HFFc6 (cell line): ENCODE results near the gene SLC25A29. TPM values are rescaled to one million over a fixed set of nuclear protein-coding genes. Genes with fewer than 3 reads are reported as not detected.
"Not testable (repeated sequence)": the region's sequence is repeated elsewhere in the genome, so short reads cannot be mapped to it uniquely, and the experiment has no call there.

Source experiments
- DNase-seq: peaks from one replicate; pipeline ENCODE4 v3.0.0-alpha.2; 2018
- H3K27ac Mint-ChIP-seq: 2 replicates; pipeline ENCODE4 v1.8.0; 2020; ENCODE audit warnings: mild to moderate bottlenecking, mixed read lengths
- H3K27me3 Mint-ChIP-seq: 2 replicates; pipeline ENCODE4 v1.8.0; 2021; ENCODE audit warnings: mild to moderate bottlenecking, moderate library complexity, mixed read lengths; ENCODE audit not compliant: insufficient read depth
- H3K36me3 Mint-ChIP-seq: 2 replicates; pipeline ENCODE4 v1.8.0; 2021; ENCODE audit warnings: low read depth, mixed read lengths
- H3K4me1 Mint-ChIP-seq: 2 replicates; pipeline ENCODE4 v1.8.0; 2020; ENCODE audit warnings: low read depth, mixed read lengths
- H3K4me3 Mint-ChIP-seq: 2 replicates; pipeline ENCODE4 v1.8.0; 2020; ENCODE audit warnings: mild to moderate bottlenecking, moderate library complexity, mixed read lengths
- H3K9me3 Mint-ChIP-seq: 2 replicates; pipeline ENCODE4 v1.8.0; 2020; ENCODE audit warnings: mild to moderate bottlenecking, mixed read lengths
- CTCF ChIP-seq: fragments of 200-600 bp; sonication (generic); IDR thresholded peaks from 2 replicates; pipeline ENCODE4 v1.5.0; 2021; ENCODE audit warnings: antibody characterized with exemption, mild to moderate bottlenecking
- total RNA-seq, 6 experiments: library from RNA; stranded (reverse); fragmentation: NEBNext Ultra II Directional; extraction: Animal tissue kit (Norgen Biotek cat#: 25700); gene quantifications; 2 replicates in 1 of 6; 3 replicates in 5 of 6; pipeline ENCODE4 v1.2.3, GENCODE V29; 2021

Gene SLC25A29
- total RNA-seq, 6 experiments from 2014 or later = 6.5 to 8.6 (median 7.7) TPM

GRCh38 chr14:100348253-100348729, 42.0 kb upstream of the SLC25A29 start:
- DNase-seq = no peak
- H3K4me3 Mint-ChIP-seq = no peak overlapping the region
- no peaks in the 10 kb centered on the region for H3K9me3 Mint-ChIP-seq
- no peak for TF ChIP-seq CTCF
- peaks cover 22% of the 10 kb centered on the region for H3K36me3 Mint-ChIP-seq
- no peaks in the 10 kb centered on the region; the same call in 1 of the 2 replicates for H3K27me3 Mint-ChIP-seq
- H3K27ac Mint-ChIP-seq = no peak overlapping the region
- no peaks in the 10 kb centered on the region for H3K4me1 Mint-ChIP-seq

- H3K9me3 Mint-ChIP-seq = no peaks in the 10 kb centered on the region
These were observed 40.3 kb upstream of the SLC25A29 start for GRCh38 chr14:100346306-100347091.

GRCh38 chr14:100345711-100346110, 39.5 kb upstream of the SLC25A29 start:
- H3K36me3 Mint-ChIP-seq = peaks cover 11% of the 10 kb centered on the region
- DNase-seq = no peak
- no peaks in the 10 kb centered on the region; the same call in 1 of the 2 replicates for H3K27me3 Mint-ChIP-seq
- no peak overlapping the region for H3K27ac Mint-ChIP-seq
- no peaks in the 10 kb centered on the region for H3K9me3 Mint-ChIP-seq
- H3K4me1 Mint-ChIP-seq = peaks cover 11% of the 10 kb centered on the region
- H3K4me3 Mint-ChIP-seq = no peak overlapping the region
- TF ChIP-seq CTCF = no peak

More at GRCh38 chr14:100346306-100347091, 40.3 kb upstream of the SLC25A29 start:
- Mint-ChIP-seq H3K4me3 (no peak overlapping the region), H3K36me3 (peaks cover 19% of the 10 kb centered on the region), H3K27ac (no peak overlapping the region), H3K27me3 (no peaks in the 10 kb centered on the region; the same call in 1 of the 2 replicates), H3K4me1 (peaks cover 4% of the 10 kb centered on the region)
- no peak for DNase-seq
- TF ChIP-seq CTCF = no peak

GRCh38 chr14:100344657-100345056, 38.4 kb upstream of the SLC25A29 start:
- H3K36me3 Mint-ChIP-seq = peaks cover 18% of the 10 kb centered on the region
- not testable (repeated sequence) for H3K27ac Mint-ChIP-seq, DNase-seq, H3K4me3 Mint-ChIP-seq, H3K27me3 Mint-ChIP-seq, H3K9me3 Mint-ChIP-seq
- H3K4me1 Mint-ChIP-seq = peaks cover 11% of the 10 kb centered on the region

- Mint-ChIP-seq H3K4me1 (peaks cover 11% of the 10 kb centered on the region), H3K36me3 (peaks cover 18% of the 10 kb centered on the region)
- H3K4me3 Mint-ChIP-seq, DNase-seq, H3K9me3 Mint-ChIP-seq, H3K27me3 Mint-ChIP-seq, H3K27ac Mint-ChIP-seq: not testable (repeated sequence)
These were observed 36.6 kb upstream of the SLC25A29 start for GRCh38 chr14:100342826-100343225.

- no peak for TF ChIP-seq CTCF
- DNase-seq = no peak
- peaks cover 11% of the 10 kb centered on the region for H3K4me1 Mint-ChIP-seq
- no peaks in the 10 kb centered on the region; the same call in 1 of the 2 replicates for H3K27me3 Mint-ChIP-seq
- peaks cover 19% of the 10 kb centered on the region for H3K36me3 Mint-ChIP-seq
- H3K4me3 Mint-ChIP-seq = no peak overlapping the region
- peak overlapping the region; percentile 71; the same call in 1 of the 2 replicates for H3K27ac Mint-ChIP-seq
- H3K9me3 Mint-ChIP-seq = no peaks in the 10 kb centered on the region
These were observed 36.0 kb upstream of the SLC25A29 start for GRCh38 chr14:100342195-100342594.
